ENCODE results near the gene VSTM1. TPM values are rescaled to one million over a fixed set of nuclear protein-coding genes. Genes with fewer than 3 reads are reported as not detected.

VSTM1 gene
- polyA plus RNA-seq, 3 donors: 3.7 to 172 (median 137) TPM

GRCh38 chr19:54011507-54012211 is 52.0 kb downstream of the VSTM1 start:
- peaks cover 6 to 28% of the 10 kb centered on the region in 2 donors for H3K4me1 ChIP-seq (ENCODE audit: control insufficient read depth in 1 of 2, insufficient read depth in 2 of 2, low read length in 2 of 2)
- TF ChIP-seq, protein P1, sequence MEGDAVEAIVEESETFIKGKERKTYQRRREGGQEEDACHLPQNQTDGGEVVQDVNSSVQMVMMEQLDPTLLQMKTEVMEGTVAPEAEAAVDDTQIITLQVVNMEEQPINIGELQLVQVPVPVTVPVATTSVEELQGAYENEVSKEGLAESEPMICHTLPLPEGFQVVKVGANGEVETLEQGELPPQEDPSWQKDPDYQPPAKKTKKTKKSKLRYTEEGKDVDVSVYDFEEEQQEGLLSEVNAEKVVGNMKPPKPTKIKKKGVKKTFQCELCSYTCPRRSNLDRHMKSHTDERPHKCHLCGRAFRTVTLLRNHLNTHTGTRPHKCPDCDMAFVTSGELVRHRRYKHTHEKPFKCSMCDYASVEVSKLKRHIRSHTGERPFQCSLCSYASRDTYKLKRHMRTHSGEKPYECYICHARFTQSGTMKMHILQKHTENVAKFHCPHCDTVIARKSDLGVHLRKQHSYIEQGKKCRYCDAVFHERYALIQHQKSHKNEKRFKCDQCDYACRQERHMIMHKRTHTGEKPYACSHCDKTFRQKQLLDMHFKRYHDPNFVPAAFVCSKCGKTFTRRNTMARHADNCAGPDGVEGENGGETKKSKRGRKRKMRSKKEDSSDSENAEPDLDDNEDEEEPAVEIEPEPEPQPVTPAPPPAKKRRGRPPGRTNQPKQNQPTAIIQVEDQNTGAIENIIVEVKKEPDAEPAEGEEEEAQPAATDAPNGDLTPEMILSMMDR (IDR thresholded peaks at IDR 0.05): no peak
- intact Hi-C loops (cut with micrococcal nuclease): no loop called here
- H3K79me2 ChIP-seq (ENCODE audit: insufficient read depth, low read length): no peaks in the 10 kb centered on the region
- no peak overlapping the region for H3K4me3 ChIP-seq (replicated peaks in 1 of 3; ENCODE audit: low read depth in 2 of 3, low read length in 3 of 3)
- H3K36me3 ChIP-seq (replicated peaks in 1 of 2; ENCODE audit: control insufficient read depth in 1 of 2, insufficient read depth in 2 of 2, low read length in 2 of 2): no peaks in the 10 kb centered on the region
- peaks cover 0 to 5% (median 4%) of the 10 kb centered on the region in 7 donors for H3K9me3 Mint-ChIP-seq
- no peak overlapping the region for H3K9ac ChIP-seq (ENCODE audit: insufficient read depth, low read length, poor library complexity, severe bottlenecking)
- no peaks in the 10 kb centered on the region for H4K20me1 ChIP-seq (ENCODE audit: insufficient read depth, low read length)
- WGBS (ENCODE audit: insufficient coverage): 67% methylated on average over 29 of the region's 36 CpGs
- H3K27ac Mint-ChIP-seq: peak overlapping the region in 1 of 7 donors; percentile 24
- H3K4me1 Mint-ChIP-seq: peaks cover 28% of the 10 kb centered on the region
- no peak overlapping the region for H3K27ac ChIP-seq (ENCODE audit: low read depth in 1 of 2, low read length in 2 of 2)
- H3K36me3 Mint-ChIP-seq: peaks cover 0 to 3% of the 10 kb centered on the region in 2 donors
- peaks cover 0 to 17% of the 10 kb centered on the region in 2 donors for H3K27me3 ChIP-seq (ENCODE audit: control insufficient read depth in 2 of 2, insufficient read depth in 2 of 2, low read length in 2 of 2)
- H3K9me3 ChIP-seq (replicated peaks in 1 of 2; ENCODE audit: control insufficient read depth in 1 of 2, insufficient read depth in 1 of 2, low read length in 2 of 2): no peaks in the 10 kb centered on the region
- no peak overlapping the region for H3K4me2 ChIP-seq (replicated peaks; ENCODE audit: extremely low read depth, low read length, poor library complexity, severe bottlenecking)
- DNase-seq: no peak
- H3K4me3 Mint-ChIP-seq: peak overlapping the region in 1 of 2 donors; percentile 59
- H3K27me3 Mint-ChIP-seq (ENCODE audit: low read depth in 3 of 3): peaks cover 41 to 54% (median 43%) of the 10 kb centered on the region in 3 donors
- no peak overlapping the region for H2AFZ ChIP-seq (ENCODE audit: insufficient read depth, low read depth, low read length, poor library complexity, severe bottlenecking)

- Histone ChIP-seq H3K36me3 (replicated peaks in 1 of 2; ENCODE audit: control insufficient read depth in 1 of 2, insufficient read depth in 2 of 2, low read length in 2 of 2) (no peaks in the 10 kb centered on the region), H3K27me3 (ENCODE audit: control insufficient read depth in 2 of 2, insufficient read depth in 2 of 2, low read length in 2 of 2) (peaks cover 0 to 17% of the 10 kb centered on the region in 2 donors), H3K4me1 (ENCODE audit: control insufficient read depth in 1 of 2, insufficient read depth in 2 of 2, low read length in 2 of 2) (peaks cover 6 to 19% of the 10 kb centered on the region in 2 donors), H3K27ac (ENCODE audit: low read depth in 1 of 2, low read length in 2 of 2) (no peak overlapping the region), H3K4me3 (replicated peaks in 1 of 3; ENCODE audit: low read depth in 2 of 3, low read length in 3 of 3) (no peak overlapping the region), H3K4me2 (replicated peaks; ENCODE audit: extremely low read depth, low read length, poor library complexity, severe bottlenecking) (no peak overlapping the region), H4K20me1 (ENCODE audit: insufficient read depth, low read length) (no peaks in the 10 kb centered on the region), H3K9ac (ENCODE audit: insufficient read depth, low read length, poor library complexity, severe bottlenecking) (no peak overlapping the region), H2AFZ (ENCODE audit: insufficient read depth, low read depth, low read length, poor library complexity, severe bottlenecking) (no peak overlapping the region), H3K79me2 (ENCODE audit: insufficient read depth, low read length) (no peaks in the 10 kb centered on the region), H3K9me3 (replicated peaks in 1 of 2; ENCODE audit: control insufficient read depth in 1 of 2, insufficient read depth in 1 of 2, low read length in 2 of 2) (no peaks in the 10 kb centered on the region)
- intact Hi-C loops (cut with micrococcal nuclease): no loop called here
- DNase-seq: no peak
- Mint-ChIP-seq H3K9me3 (peaks cover 0 to 4% (median 2%) of the 10 kb centered on the region in 7 donors), H3K27ac (no peak overlapping the region), H3K4me3 (no peak overlapping the region), H3K27me3 (ENCODE audit: low read depth in 3 of 3) (peaks cover 42 to 56% (median 49%) of the 10 kb centered on the region in 3 donors), H3K4me1 (peaks cover 23% of the 10 kb centered on the region), H3K36me3 (no peaks in the 10 kb centered on the region)
- TF ChIP-seq, protein P1 (IDR thresholded peaks at IDR 0.05): no peak
- WGBS (ENCODE audit: insufficient coverage): no CpG with 5 or more reads among the region's 6 CpGs
Measured at GRCh38 chr19:54010474-54010873, 53.2 kb downstream of the VSTM1 start.

Measured in CD14-positive monocyte (primary cell).